GM21367 (cell line): Measurements from ENCODE around the gene OTUB1.
"Not testable (repeated sequence)": the region's sequence is repeated elsewhere in the genome, so short reads cannot be mapped to it uniquely, and the experiment has no call there.

Experiments used
- ATAC-seq: cut with Tn5 transposase; IDR thresholded peaks from one replicate; pipeline ENCODE4 v1.9.1; 2021; ENCODE audit not compliant: unreplicated experiment

The OTUB1 gene

GRCh38 chr11:64042301-64042700 is 56.1 kb downstream of the OTUB1 start:
- no peak for ATAC-seq

- no peak for ATAC-seq
Observed at GRCh38 chr11:64043545-64043944, 57.3 kb downstream of the OTUB1 start.

- no peak for ATAC-seq
Observed at GRCh38 chr11:64044730-64045393, 58.6 kb downstream of the OTUB1 start.

GRCh38 chr11:64045700-64046099 is 59.5 kb downstream of the OTUB1 start:
- no peak for ATAC-seq

- ATAC-seq = not testable (repeated sequence)
Observed at GRCh38 chr11:64047373-64047772, 61.1 kb downstream of the OTUB1 start.
